Ishikawa (cell line): ENCODE data around the gene RGS5.

ENCODE experiments used
- CEBPB ChIP-seq: IDR thresholded peaks from 2 replicates; pipeline ENCODE4 v1.6.1; 2012
- CREB1 ChIP-seq: IDR thresholded peaks from 2 replicates; pipeline ENCODE4 v1.6.1; 2012; ENCODE audit warnings: low read depth
- EGR1 ChIP-seq: IDR thresholded peaks from 2 replicates; pipeline ENCODE4 v1.6.1; 2012
- EP300 ChIP-seq: IDR thresholded peaks from 2 replicates; pipeline ENCODE4 v1.6.1; 2012; ENCODE audit warnings: borderline replicate concordance
- FOXM1 ChIP-seq: IDR thresholded peaks from 2 replicates; pipeline ENCODE4 v1.6.1; 2012; ENCODE audit warnings: low read depth, borderline replicate concordance
- NFIC ChIP-seq: IDR thresholded peaks from 2 replicates; pipeline ENCODE4 v1.6.1; 2012
- RAD21 ChIP-seq: IDR thresholded peaks from 2 replicates; pipeline ENCODE4 v1.6.1; 2012; ENCODE audit warnings: low read depth
- TAF1 ChIP-seq: IDR thresholded peaks from 2 replicates; pipeline ENCODE4 v1.6.1; 2012; ENCODE audit warnings: low read depth, mild to moderate bottlenecking
- TCF12 ChIP-seq: IDR thresholded peaks from 2 replicates; pipeline ENCODE4 v1.6.1; 2012; ENCODE audit warnings: low read depth
- TEAD4 ChIP-seq: IDR thresholded peaks from 2 replicates; pipeline ENCODE4 v1.6.1; 2012
- YY1 ChIP-seq: IDR thresholded peaks from 2 replicates; pipeline ENCODE4 v1.6.1; 2012; ENCODE audit warnings: low read depth
- ZBTB7A ChIP-seq: IDR thresholded peaks from 2 replicates; pipeline ENCODE4 v1.6.1; 2012; ENCODE audit warnings: low read depth
- TF ChIP-seq, protein P1 (sequence below): IDR thresholded peaks from 2 replicates; pipeline ENCODE4 v1.6.1; 2012
- TF ChIP-seq, protein P2 (sequence below): IDR thresholded peaks from 2 replicates; pipeline ENCODE4 v1.6.1; 2012
- TF ChIP-seq, protein P3 (sequence below): IDR thresholded peaks from 2 replicates; pipeline ENCODE4 v1.6.1; 2012; ENCODE audit warnings: low read depth, mild to moderate bottlenecking

Gene RGS5

DNA sequence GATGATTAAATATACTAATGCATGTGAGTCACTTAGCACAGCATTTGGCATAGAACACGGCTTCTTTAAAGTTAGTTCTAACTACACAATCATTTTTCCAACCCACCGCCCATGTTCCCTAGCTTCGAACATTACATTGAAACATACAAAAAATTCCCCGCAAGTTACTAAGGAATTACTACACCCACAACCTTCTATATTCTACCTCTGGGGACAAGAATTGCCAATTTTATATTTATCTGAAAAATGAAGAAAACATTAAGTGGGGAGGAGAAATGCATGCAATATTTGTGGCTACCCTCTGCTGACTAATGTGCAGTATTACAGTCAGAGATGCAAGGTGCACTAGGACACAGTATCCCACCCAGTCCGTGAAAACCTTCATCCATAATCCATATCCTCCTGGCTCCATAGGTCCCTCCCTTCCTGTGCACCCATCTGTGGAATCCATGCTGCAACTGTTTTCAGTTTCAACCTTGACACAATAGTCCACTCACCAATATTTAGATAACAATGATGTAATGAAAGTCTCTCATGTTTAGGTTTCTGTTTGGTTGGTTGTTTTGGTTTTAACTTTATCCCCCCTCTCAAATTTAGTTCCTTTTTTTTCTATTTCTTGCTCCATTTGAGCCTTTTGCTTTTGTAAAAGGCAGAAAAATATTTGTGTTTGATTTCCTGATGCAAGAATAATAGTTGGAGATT is 31.6 kb downstream of the RGS5 start:
- TF ChIP-seq EP300 (no peak), RAD21 (peak; percentile 61), NFIC (no peak)

DNA sequence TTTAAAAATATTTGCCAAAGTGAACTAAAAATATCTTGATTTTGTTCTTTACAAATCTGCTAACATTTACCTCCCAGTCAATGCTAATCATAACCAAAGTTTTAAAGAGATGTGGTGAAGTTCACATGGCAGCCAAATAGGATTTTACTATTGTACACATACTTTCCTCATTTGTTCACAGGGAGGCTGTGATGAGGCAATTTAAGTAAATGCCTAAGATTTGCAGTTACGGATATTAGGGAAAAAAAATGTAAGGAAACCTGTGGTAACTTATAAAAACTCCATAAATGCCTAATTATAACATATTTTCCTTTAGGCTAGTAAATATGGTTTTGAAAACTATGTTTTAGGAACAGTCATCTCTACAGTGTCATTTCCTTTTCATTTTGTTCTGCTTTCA is 32.4 kb downstream of the RGS5 start:
- TF ChIP-seq, protein P1, sequence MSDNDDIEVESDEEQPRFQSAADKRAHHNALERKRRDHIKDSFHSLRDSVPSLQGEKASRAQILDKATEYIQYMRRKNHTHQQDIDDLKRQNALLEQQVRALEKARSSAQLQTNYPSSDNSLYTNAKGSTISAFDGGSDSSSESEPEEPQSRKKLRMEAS, result no peak
- TF ChIP-seq TAF1, result no peak
- TF ChIP-seq TCF12, result no peak
- TF ChIP-seq CEBPB, result no peak
- TF ChIP-seq RAD21, result no peak
- no peak for TF ChIP-seq YY1
- TF ChIP-seq, protein P2, sequence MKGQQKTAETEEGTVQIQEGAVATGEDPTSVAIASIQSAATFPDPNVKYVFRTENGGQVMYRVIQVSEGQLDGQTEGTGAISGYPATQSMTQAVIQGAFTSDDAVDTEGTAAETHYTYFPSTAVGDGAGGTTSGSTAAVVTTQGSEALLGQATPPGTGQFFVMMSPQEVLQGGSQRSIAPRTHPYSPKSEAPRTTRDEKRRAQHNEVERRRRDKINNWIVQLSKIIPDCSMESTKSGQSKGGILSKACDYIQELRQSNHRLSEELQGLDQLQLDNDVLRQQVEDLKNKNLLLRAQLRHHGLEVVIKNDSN, result no peak
- no peak for TF ChIP-seq CREB1
- no peak for TF ChIP-seq ZBTB7A
- no peak for TF ChIP-seq NFIC
- TF ChIP-seq EP300, result no peak
- TF ChIP-seq EGR1, result no peak
- TF ChIP-seq, protein P3, sequence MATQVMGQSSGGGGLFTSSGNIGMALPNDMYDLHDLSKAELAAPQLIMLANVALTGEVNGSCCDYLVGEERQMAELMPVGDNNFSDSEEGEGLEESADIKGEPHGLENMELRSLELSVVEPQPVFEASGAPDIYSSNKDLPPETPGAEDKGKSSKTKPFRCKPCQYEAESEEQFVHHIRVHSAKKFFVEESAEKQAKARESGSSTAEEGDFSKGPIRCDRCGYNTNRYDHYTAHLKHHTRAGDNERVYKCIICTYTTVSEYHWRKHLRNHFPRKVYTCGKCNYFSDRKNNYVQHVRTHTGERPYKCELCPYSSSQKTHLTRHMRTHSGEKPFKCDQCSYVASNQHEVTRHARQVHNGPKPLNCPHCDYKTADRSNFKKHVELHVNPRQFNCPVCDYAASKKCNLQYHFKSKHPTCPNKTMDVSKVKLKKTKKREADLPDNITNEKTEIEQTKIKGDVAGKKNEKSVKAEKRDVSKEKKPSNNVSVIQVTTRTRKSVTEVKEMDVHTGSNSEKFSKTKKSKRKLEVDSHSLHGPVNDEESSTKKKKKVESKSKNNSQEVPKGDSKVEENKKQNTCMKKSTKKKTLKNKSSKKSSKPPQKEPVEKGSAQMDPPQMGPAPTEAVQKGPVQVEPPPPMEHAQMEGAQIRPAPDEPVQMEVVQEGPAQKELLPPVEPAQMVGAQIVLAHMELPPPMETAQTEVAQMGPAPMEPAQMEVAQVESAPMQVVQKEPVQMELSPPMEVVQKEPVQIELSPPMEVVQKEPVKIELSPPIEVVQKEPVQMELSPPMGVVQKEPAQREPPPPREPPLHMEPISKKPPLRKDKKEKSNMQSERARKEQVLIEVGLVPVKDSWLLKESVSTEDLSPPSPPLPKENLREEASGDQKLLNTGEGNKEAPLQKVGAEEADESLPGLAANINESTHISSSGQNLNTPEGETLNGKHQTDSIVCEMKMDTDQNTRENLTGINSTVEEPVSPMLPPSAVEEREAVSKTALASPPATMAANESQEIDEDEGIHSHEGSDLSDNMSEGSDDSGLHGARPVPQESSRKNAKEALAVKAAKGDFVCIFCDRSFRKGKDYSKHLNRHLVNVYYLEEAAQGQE, result no peak
- TF ChIP-seq FOXM1, result no peak
- TF ChIP-seq TEAD4, result no peak

DNA sequence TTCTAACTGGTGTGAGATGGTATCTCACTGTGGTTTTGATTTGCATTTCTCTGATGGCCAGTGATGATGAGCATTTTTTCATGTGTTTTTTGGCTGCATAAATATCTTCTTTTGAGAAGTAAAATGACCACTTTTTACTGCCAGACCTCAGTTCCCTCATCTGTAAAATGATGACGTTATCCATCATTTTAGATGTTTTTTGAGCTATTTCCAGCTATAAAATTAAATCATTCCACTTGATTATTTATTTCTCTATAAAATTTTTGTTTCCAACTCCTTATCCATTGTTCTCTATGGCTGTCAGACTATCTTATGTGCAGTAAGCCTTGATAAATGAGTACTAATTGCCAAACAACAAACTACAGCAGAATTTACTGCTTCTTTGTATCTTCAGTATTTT is 33.2 kb downstream of the RGS5 start:
- TF ChIP-seq EGR1, result no peak

DNA sequence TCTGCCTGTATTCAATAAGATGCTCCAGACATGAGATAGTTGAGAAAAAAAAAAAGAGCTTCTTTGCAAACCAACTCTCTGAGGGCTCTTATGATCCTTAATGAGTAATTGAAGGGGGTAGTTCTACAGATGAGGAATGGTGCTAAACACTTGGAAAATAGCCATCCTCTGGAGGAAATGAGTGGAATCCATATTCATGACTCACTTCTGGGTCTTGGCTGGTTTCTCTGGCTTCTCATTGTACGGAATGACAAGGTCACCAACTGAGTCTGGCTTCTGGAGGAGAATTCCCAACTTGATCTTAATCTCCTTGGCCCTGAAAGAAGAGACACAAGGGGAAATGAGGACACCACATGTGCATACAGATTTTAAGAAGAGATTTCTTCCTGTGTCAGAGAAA is 34.7 kb downstream of the RGS5 start:
- TF ChIP-seq TCF12 (peak; percentile 49), EP300 (peak; percentile 78), NFIC (peak; percentile 77), TEAD4 (peak; percentile 60; the same call in 1 of the 2 replicates), FOXM1 (peak; percentile 63; the same call in 1 of the 2 replicates), TAF1 (no peak)
- TF ChIP-seq, protein P3, result no peak

DNA sequence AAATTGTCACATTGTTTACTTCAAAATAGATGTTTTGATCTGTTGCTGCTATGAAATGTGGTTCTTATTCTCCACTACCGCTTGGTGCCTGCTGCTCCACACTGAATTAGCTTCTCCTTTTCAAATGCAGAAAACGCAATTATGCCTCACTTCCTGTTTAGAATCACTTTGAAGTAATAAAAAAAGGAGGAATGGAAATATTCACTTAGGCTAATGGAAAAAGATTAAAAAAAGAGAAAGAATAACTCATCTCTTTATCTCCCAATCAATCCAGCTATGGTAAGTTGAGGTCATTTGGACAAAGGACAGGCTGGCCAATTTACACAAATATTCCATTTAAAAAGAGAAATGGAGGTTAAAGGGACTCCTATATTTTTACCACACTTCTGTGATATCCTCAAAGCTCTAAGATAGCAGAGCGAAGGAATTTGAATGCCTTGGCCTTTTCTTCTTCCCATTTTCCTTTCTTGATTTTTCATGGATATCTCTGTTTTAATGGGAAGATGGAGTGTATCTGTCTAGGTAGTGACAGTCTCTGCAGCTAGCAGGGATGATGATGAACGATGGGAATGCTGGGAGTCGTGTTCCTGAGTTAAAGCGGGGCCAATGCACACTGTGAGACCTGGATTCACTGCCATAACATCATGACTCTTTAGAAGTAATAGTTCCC is 35.7 kb downstream of the RGS5 start:
- TF ChIP-seq ZBTB7A (no peak), RAD21 (no peak), FOXM1 (no peak), YY1 (no peak), NFIC (no peak), CEBPB (no peak), TEAD4 (no peak), CREB1 (no peak), TAF1 (no peak), EP300 (no peak), TCF12 (no peak), EGR1 (no peak)
- TF ChIP-seq, protein P3, result no peak
- TF ChIP-seq, protein P2, result no peak
- TF ChIP-seq, protein P1, result no peak
